Measurements from ENCODE around the gene SH3BP5.

DNA sequence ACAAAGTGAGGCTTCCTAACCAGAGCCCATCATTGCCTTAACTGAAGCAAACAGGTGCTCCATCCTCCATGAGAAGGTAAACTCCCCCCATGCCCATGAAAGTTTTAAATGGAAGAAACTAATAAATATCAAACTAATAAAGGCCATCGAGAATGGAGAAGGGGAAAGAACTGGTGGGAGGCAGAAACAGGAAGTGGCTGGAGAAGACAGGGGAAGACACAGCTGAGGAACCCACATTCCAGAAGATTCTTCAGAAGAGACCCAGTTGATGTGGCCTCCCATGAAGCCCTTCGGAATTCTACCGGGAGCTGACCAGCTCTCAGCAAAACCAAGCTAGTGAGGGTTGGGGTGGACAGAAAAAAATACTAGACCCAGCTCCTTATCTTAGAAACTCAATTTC is 41.6 kb downstream of the SH3BP5 start:
- TF ChIP-seq, protein P1, sequence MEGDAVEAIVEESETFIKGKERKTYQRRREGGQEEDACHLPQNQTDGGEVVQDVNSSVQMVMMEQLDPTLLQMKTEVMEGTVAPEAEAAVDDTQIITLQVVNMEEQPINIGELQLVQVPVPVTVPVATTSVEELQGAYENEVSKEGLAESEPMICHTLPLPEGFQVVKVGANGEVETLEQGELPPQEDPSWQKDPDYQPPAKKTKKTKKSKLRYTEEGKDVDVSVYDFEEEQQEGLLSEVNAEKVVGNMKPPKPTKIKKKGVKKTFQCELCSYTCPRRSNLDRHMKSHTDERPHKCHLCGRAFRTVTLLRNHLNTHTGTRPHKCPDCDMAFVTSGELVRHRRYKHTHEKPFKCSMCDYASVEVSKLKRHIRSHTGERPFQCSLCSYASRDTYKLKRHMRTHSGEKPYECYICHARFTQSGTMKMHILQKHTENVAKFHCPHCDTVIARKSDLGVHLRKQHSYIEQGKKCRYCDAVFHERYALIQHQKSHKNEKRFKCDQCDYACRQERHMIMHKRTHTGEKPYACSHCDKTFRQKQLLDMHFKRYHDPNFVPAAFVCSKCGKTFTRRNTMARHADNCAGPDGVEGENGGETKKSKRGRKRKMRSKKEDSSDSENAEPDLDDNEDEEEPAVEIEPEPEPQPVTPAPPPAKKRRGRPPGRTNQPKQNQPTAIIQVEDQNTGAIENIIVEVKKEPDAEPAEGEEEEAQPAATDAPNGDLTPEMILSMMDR (IDR thresholded peaks at IDR 0.05): no peak
- no peak for TF ChIP-seq EZH2 (IDR thresholded peaks at IDR 0.05; ENCODE audit: borderline replicate concordance, insufficient read depth, low read depth, low read length, poor library complexity, severe bottlenecking)

Data from B cell (primary cell).